Measurements from ENCODE around the gene PNLIPRP3. TPM values are rescaled to one million over a fixed set of nuclear protein-coding genes. Genes with fewer than 3 reads are reported as not detected.

Gene PNLIPRP3
- total and polyA plus RNA-seq, 10 donors = not detected

DNA sequence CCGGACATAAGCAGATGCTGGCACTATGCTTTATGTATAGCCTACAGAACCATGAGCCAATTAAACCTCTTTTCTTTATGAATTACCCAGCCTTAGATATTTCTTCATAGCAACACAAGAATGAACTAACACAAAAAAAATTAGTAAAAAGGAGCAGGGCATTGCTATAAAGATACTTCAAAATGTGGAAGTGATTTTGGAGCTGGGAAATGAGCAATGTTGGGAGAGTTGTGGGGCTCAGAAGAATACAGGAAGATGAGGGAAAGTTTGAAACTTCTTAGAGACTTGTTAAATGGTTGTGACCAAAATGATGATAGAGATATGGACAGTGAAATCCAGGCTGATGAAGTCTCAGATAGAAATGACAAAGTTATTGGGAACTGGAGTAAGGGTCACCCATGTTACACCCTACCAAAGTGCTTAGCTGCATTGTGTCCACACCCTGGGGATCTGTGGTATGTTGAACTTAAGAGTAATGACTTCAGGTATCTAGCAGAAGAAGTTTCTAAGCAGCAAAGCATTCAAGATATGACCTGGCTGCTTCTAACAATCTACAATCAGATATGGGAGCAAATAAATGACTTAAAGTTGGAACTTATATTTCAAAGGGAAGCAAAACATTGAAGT is 24.2 kb downstream of the PNLIPRP3 start:
- no peak overlapping the region for H3K27ac ChIP-seq
- no peaks in the 10 kb centered on the region for H3K4me1 ChIP-seq
- no peak overlapping the region for H3K4me3 ChIP-seq
- 0 to 48% (median 0%) methylated on average over 1 of the region's 1 CpG for WGBS, 5 donors
- TF ChIP-seq, protein P1, sequence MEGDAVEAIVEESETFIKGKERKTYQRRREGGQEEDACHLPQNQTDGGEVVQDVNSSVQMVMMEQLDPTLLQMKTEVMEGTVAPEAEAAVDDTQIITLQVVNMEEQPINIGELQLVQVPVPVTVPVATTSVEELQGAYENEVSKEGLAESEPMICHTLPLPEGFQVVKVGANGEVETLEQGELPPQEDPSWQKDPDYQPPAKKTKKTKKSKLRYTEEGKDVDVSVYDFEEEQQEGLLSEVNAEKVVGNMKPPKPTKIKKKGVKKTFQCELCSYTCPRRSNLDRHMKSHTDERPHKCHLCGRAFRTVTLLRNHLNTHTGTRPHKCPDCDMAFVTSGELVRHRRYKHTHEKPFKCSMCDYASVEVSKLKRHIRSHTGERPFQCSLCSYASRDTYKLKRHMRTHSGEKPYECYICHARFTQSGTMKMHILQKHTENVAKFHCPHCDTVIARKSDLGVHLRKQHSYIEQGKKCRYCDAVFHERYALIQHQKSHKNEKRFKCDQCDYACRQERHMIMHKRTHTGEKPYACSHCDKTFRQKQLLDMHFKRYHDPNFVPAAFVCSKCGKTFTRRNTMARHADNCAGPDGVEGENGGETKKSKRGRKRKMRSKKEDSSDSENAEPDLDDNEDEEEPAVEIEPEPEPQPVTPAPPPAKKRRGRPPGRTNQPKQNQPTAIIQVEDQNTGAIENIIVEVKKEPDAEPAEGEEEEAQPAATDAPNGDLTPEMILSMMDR (IDR thresholded peaks at IDR 0.05 in 8 of 11, conservative IDR thresholded peaks at IDR 0.05 in 3 of 11) = no peak
- no peak for TF ChIP-seq POLR2A (IDR thresholded peaks at IDR 0.05)
- TF ChIP-seq POLR2AphosphoS5 (IDR thresholded peaks at IDR 0.05) = no peak
- no peaks in the 10 kb centered on the region for H3K27me3 ChIP-seq (replicated peaks in 1 of 7)
- DNase-seq = no peak
- peaks cover 0 to 13% (median 3%) of the 10 kb centered on the region in 8 donors for H3K9me3 ChIP-seq
- intact Hi-C loops (cut with DNase I; ENCODE audit: low total_unique reads) = no loop called here
- no peaks in the 10 kb centered on the region for H3K36me3 ChIP-seq

DNA sequence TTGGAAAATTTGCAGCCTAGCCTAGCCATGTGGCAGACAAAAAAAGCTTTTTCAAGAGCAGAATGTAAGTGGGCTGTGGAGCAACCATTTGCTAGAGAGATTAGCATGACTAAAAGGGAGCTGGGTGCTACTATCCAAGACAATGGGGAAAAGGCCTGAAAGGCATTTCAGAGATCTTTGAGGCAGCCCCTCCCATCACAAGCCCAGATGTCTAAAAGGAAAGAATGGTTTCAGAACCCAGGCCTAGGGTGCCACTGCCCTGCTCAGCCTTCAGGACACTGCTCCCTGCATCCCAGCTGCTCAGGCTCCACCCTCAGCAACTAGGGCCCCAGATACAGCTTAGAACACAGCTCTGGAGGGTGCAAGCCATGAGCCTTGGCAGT is 24.7 kb downstream of the PNLIPRP3 start:
- Histone ChIP-seq H3K9me3 (peaks cover 0 to 13% (median 3%) of the 10 kb centered on the region in 8 donors), H3K27me3 (replicated peaks in 1 of 7) (no peaks in the 10 kb centered on the region), H3K36me3 (no peaks in the 10 kb centered on the region), H3K27ac (no peak overlapping the region), H3K4me1 (no peaks in the 10 kb centered on the region), H3K4me3 (no peak overlapping the region)
- TF ChIP-seq, protein P1 (IDR thresholded peaks at IDR 0.05 in 8 of 11, conservative IDR thresholded peaks at IDR 0.05 in 3 of 11) = no peak
- TF ChIP-seq POLR2A (IDR thresholded peaks at IDR 0.05) (no peak), POLR2AphosphoS5 (IDR thresholded peaks at IDR 0.05) (no peak)
- intact Hi-C loops (cut with DNase I; ENCODE audit: low total_unique reads) = no loop called here
- no peak for DNase-seq

DNA sequence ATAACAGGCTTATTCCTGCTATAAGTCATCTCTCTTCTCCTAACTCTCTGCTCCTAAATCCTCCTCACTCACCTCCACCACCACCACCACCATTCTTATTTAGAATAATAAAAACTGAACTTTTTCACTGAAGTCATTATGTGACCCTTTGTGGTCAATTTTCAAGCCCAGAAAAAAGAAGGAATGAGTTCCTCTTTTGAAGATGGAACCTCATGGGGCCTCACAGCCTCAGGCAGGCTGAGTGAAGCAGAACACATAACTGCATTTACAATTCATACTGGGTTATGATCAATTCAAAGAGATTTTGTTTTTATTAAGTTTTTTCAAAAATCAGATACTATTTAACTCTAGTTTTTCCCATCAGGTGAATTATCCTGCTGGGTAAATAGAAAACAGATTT is 29.8 kb downstream of the PNLIPRP3 start:
- no peak overlapping the region for H3K27ac ChIP-seq
- no peak overlapping the region for H3K4me3 ChIP-seq
- H3K4me1 ChIP-seq = no peaks in the 10 kb centered on the region
- H3K27me3 ChIP-seq (replicated peaks in 1 of 7) = no peaks in the 10 kb centered on the region
- no peak for DNase-seq
- TF ChIP-seq POLR2A (IDR thresholded peaks at IDR 0.05) (no peak), POLR2AphosphoS5 (IDR thresholded peaks at IDR 0.05) (no peak)
- TF ChIP-seq, protein P1 (IDR thresholded peaks at IDR 0.05 in 8 of 11, conservative IDR thresholded peaks at IDR 0.05 in 3 of 11) = no peak
- intact Hi-C loops (cut with DNase I; ENCODE audit: low total_unique reads) = no loop called here
- H3K9me3 ChIP-seq = peaks cover 0 to 6% (median 2%) of the 10 kb centered on the region in 8 donors
- no peaks in the 10 kb centered on the region for H3K36me3 ChIP-seq

DNA sequence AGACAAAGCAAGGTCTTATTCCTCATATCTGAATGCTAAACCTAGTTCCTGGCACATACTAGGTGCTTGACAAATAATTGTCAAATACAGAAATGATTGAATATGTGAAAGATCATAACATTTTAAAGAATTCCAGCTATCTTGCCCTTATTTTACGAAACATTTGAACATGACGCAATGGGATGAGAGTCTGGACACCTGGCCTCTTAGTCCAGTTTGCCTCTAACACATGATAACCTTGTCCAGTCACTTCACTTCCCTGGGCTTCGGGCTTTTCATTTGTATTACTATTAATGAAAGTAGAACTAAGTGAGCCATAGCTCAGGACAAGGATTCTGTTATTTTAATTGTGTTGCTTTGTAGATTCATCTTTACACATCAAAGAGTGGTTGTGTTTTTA is 32.6 kb downstream of the PNLIPRP3 start:
- H3K9me3 ChIP-seq = no peaks in the 10 kb centered on the region
- no peak overlapping the region for H3K27ac ChIP-seq
- no peaks in the 10 kb centered on the region for H3K27me3 ChIP-seq (replicated peaks in 1 of 7)
- H3K4me1 ChIP-seq = no peaks in the 10 kb centered on the region
- intact Hi-C loops (cut with DNase I; ENCODE audit: low total_unique reads) = no loop called here
- H3K4me3 ChIP-seq = no peak overlapping the region
- no peak for DNase-seq
- no peaks in the 10 kb centered on the region for H3K36me3 ChIP-seq
- 84 to 92% (median 86%) methylated on average over 3 of the region's 3 CpGs for WGBS, 5 donors
- TF ChIP-seq, protein P1 (IDR thresholded peaks at IDR 0.05 in 8 of 11, conservative IDR thresholded peaks at IDR 0.05 in 3 of 11) = no peak
- TF ChIP-seq POLR2AphosphoS5 (IDR thresholded peaks at IDR 0.05) (no peak), POLR2A (IDR thresholded peaks at IDR 0.05) (no peak)

All from spleen (tissue), 11 donors.